GM10266 (cell line): Measurements from ENCODE around the gene ENTHD1.

Source experiments
- DNase-seq: peaks from one replicate; pipeline ENCODE4 v3.0.0; 2012; ENCODE audit errors: extremely low spot score
- CTCF ChIP-seq: IDR thresholded peaks from 2 replicates; pipeline ENCODE4 v1.5.1; 2012; ENCODE audit warnings: mild to moderate bottlenecking, low read depth; ENCODE audit not compliant: control insufficient read depth, insufficient read depth; ENCODE audit errors: missing control alignments

Gene ENTHD1

GRCh38 chr22:39718921-39719475, 174.6 kb downstream of the ENTHD1 start:
- no peak for DNase-seq

DNA sequence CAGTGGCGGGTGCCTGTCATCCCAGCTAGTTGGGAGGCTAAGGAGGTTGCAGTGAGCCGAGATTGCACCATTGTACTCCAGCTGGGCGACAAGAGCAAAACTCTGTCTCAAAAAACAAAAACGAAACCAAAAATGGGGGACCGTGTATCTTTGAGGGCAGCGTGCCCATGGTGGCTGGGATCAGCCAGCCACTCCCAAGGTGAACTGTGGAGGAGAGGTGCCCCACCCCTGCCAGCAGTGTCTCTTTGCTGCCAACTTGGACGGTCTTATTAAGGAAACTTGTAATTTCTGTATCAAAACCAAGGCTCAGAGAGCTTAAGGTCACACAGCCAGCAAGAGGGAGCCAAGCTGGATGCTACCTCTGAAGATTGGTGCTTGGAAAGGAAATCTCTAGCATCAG, 175.4 kb downstream of the ENTHD1 start:
- TF ChIP-seq CTCF = no peak
- no peak for DNase-seq

More at GRCh38 chr22:39718921-39719475, 174.6 kb downstream of the ENTHD1 start:
- no peak for TF ChIP-seq CTCF

DNA sequence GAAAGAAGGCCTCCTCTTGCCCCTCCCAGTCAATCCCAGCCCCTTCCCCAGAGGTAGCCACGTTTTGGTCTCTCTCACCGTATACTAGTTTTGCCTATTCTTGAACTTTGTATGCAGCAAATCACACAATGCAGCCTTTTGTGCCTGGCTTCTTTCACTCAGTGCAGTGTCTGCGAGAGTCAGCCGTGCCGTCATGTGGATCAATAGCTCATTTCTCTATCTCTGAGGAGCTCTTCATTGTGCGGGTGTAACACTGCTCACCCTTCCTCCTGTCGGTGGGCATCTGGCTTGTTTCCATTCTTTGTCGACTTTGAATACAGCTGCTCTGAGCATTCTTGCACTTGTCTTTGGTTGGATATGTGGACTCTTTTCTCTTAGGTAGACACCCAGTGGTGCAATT, 176.5 kb downstream of the ENTHD1 start:
- TF ChIP-seq CTCF = no peak
- DNase-seq = no peak

DNA sequence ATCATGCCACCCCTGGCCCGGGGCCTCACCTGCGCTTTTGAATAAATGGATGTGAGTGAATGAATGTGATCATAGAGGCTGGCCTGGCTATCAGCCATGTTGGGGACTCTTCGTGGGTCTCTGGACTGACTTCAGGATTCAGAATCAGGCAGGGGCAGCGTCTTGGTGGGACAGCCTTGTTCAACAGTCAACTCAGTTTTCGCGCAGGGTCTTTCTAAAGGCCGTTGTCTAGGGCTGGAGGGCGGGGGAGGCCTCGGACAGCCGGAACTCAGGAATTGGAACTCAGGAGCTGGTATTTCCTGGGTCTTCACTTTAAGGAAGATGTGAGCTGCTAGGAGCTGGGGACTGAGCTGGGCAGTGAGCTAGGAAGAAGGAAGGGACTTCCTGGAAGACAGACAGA, 177.0 kb downstream of the ENTHD1 start:
- DNase-seq = no peak
- TF ChIP-seq CTCF = no peak

- no peak for DNase-seq
- no peak for TF ChIP-seq CTCF
These were observed 177.6 kb downstream of the ENTHD1 start for GRCh38 chr22:39715778-39716495.

DNA sequence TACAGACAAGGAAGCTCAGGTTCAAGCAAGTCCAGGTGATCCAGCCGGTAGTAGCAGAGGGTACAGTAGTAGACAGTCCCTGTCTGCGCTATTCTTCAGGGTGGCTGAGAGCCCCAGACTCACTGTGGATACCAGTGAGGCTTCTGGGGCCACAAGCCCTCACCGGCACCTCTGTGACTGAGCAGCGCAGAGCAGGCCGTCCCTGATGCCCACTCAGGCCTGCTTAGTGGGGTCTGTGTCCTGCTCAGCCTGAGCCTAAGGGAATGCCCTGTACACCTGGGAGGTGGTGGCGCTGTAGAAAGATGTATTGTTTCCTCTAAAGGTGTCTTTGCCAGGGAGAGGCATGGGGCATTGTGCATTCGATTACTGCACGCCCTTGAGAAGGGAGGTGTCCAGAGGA, 179.2 kb downstream of the ENTHD1 start:
- no peak for DNase-seq
- no peak for TF ChIP-seq CTCF

GRCh38 chr22:39713799-39714290, 179.7 kb downstream of the ENTHD1 start:
- DNase-seq = no peak
- no peak for TF ChIP-seq CTCF
